ENCODE results near the gene KCTD10.

GRCh38 chr12:109523504-109523903 is 46.4 kb upstream of the KCTD10 start:
- no peak for TF ChIP-seq POLR2AphosphoS5 (IDR thresholded peaks at IDR 0.05; ENCODE audit: low read depth, low read length)
- no peak for TF ChIP-seq REST (IDR thresholded peaks at IDR 0.05; ENCODE audit: insufficient read depth in 1 of 2, low read depth in 2 of 2, low read length in 2 of 2)
- TF ChIP-seq TAF1 (IDR thresholded peaks at IDR 0.05; ENCODE audit: borderline replicate concordance, insufficient read depth, low read length) = no peak
- TF ChIP-seq SIN3A (IDR thresholded peaks at IDR 0.05; ENCODE audit: borderline replicate concordance, insufficient read depth, low read length) = no peak
- TF ChIP-seq FOXP2 (optimal IDR thresholded peaks at IDR 0.05; ENCODE audit: borderline replicate concordance, extremely low read depth, extremely low read length, insufficient read depth) = no peak

Measured in PFSK-1 (cell line).